Parathyroid adenoma (tissue), 2 donors: ENCODE data around the gene NFILZ.
A peak's percentile ranks its signal among the peaks of the same experiment; 100 is the strongest.

Experiments
- H2AFZ ChIP-seq: fragments of 300-600 bp; sonication (generic); one replicate; pipeline ENCODE4 v1.7.0; 2017; ENCODE audit warnings: antibody characterized with exemption, mild to moderate bottlenecking
- H3K27ac ChIP-seq: fragments of 300-600 bp; sonication (generic); one replicate; pipeline ENCODE4 v1.7.0; 2017
- H3K27me3 ChIP-seq: fragments of 300-600 bp; sonication (generic); one replicate; pipeline ENCODE4 v1.7.0; 2017; ENCODE audit warnings: low read length; ENCODE audit not compliant: control insufficient read depth, insufficient read depth
- H3K36me3 ChIP-seq: fragments of 300-600 bp; sonication (generic); one replicate; pipeline ENCODE4 v1.7.0; 2017; ENCODE audit warnings: low read length; ENCODE audit not compliant: control insufficient read depth, insufficient read depth
- H3K4me1 ChIP-seq: fragments of 300-600 bp; sonication (generic); one replicate; pipeline ENCODE4 v1.7.0; 2017; ENCODE audit warnings: control low read depth
- H3K4me2 ChIP-seq: fragments of 300-600 bp; sonication (generic); one replicate; pipeline ENCODE4 v1.7.0; 2017; ENCODE audit warnings: low read length
- H3K4me3 ChIP-seq: fragments of 300-600 bp; sonication (generic); one replicate; pipeline ENCODE4 v1.7.0; 2017; ENCODE audit warnings: low read depth, low read length
- H3K79me2 ChIP-seq: fragments of 300-600 bp; sonication (generic); one replicate; pipeline ENCODE4 v1.7.0; 2017; ENCODE audit warnings: control low read depth
- H3K9ac ChIP-seq: fragments of 300-600 bp; sonication (generic); one replicate; pipeline ENCODE4 v1.7.0; 2017; ENCODE audit warnings: mild to moderate bottlenecking
- H3K9me3 ChIP-seq: fragments of 300-600 bp; sonication (generic); one replicate; pipeline ENCODE4 v1.7.0; 2017; ENCODE audit warnings: low read length; ENCODE audit not compliant: control insufficient read depth
- CTCF ChIP-seq: fragments of 300-600 bp; sonication (generic); IDR thresholded peaks from one replicate; pipeline ENCODE4 v1.7.0; 2017; ENCODE audit warnings: antibody characterized with exemption, mild to moderate bottlenecking
- donor health status: primary hyperparathyroidism.

NFILZ gene

GRCh38 chr19:8640402-8641004 is 10.1 kb downstream of the NFILZ start:
- no peaks in the 10 kb centered on the region for H3K4me1 ChIP-seq
- H2AFZ ChIP-seq: no peak overlapping the region
- no peak for TF ChIP-seq CTCF
- no peak overlapping the region for H3K27ac ChIP-seq
- H3K36me3 ChIP-seq: no peaks in the 10 kb centered on the region
- H3K4me2 ChIP-seq: no peak overlapping the region
- H3K27me3 ChIP-seq: no peaks in the 10 kb centered on the region
- no peaks in the 10 kb centered on the region for H3K9me3 ChIP-seq
- H3K9ac ChIP-seq: no peak overlapping the region
- H3K4me3 ChIP-seq: no peak overlapping the region
- no peaks in the 10 kb centered on the region for H3K79me2 ChIP-seq

GRCh38 chr19:8641221-8641907 is 10.9 kb downstream of the NFILZ start:
- Histone ChIP-seq H2AFZ (no peak overlapping the region), H3K4me1 (no peaks in the 10 kb centered on the region), H3K27me3 (no peaks in the 10 kb centered on the region), H3K4me3 (no peak overlapping the region), H3K27ac (no peak overlapping the region), H3K4me2 (no peak overlapping the region), H3K9ac (no peak overlapping the region), H3K36me3 (no peaks in the 10 kb centered on the region), H3K9me3 (no peaks in the 10 kb centered on the region), H3K79me2 (no peaks in the 10 kb centered on the region)
- no peak for TF ChIP-seq CTCF

DNA sequence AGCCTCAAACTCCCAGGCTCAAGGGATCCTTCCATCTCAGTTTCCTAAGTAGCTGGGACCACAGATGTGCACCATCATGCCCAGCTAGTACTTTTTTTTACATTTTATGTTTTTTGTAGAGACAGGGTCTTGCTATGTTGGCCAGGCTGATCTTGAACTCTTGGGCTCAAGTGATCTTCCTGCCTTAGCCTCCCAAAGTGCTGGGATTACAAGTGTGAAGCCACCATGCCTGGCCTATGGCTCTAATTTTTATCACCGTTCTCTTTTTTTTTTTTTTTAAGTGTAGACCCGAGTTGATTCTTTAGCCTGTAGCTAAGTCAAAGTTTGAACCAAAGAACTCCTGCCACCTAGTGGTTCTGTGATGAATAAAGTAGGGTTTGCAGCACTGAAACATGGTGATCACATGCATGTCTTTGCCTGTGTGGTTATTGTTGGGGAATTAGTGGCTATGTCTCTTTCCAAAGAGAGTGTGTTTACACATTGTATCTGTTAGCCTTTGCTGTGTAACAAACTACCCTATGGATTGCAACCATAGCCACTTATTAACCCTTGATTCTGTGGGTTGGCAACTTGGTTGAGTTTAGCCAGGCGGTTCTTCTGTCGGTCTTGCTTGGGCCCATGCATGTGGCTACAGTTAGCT is 11.6 kb downstream of the NFILZ start:
- H2AFZ ChIP-seq: no peak overlapping the region
- no peaks in the 10 kb centered on the region for H3K79me2 ChIP-seq
- H3K9me3 ChIP-seq: no peaks in the 10 kb centered on the region
- no peaks in the 10 kb centered on the region for H3K27me3 ChIP-seq
- peak; percentile 48 for TF ChIP-seq CTCF
- H3K4me1 ChIP-seq: no peaks in the 10 kb centered on the region
- no peak overlapping the region for H3K27ac ChIP-seq
- H3K4me3 ChIP-seq: no peak overlapping the region
- H3K4me2 ChIP-seq: no peak overlapping the region
- H3K9ac ChIP-seq: no peak overlapping the region
- no peaks in the 10 kb centered on the region for H3K36me3 ChIP-seq

DNA sequence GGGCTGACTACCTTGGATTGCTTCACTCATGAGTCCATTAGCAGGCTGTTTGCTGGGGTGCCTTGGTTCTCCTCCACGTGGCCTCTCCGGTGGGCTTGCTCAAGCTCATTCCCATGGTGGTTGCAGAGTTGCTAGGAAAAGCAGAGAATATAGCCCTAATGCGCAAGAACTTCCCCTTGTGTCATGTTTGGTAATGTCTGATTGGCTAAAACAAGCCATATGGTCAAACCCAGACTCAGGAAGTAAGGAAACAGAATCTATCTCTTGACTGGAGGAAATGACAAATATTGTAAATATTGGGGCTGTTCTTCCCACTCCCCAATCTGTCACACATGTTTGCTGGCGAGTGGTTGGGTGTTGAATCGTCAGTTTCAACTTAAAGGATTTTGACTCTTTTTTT is 12.1 kb downstream of the NFILZ start:
- H3K36me3 ChIP-seq: no peaks in the 10 kb centered on the region
- no peak for TF ChIP-seq CTCF
- H3K27ac ChIP-seq: no peak overlapping the region
- H3K4me2 ChIP-seq: no peak overlapping the region
- H3K4me1 ChIP-seq: no peaks in the 10 kb centered on the region
- no peak overlapping the region for H3K9ac ChIP-seq
- H3K4me3 ChIP-seq: no peak overlapping the region
- no peak overlapping the region for H2AFZ ChIP-seq
- no peaks in the 10 kb centered on the region for H3K27me3 ChIP-seq
- no peaks in the 10 kb centered on the region for H3K9me3 ChIP-seq
- no peaks in the 10 kb centered on the region for H3K79me2 ChIP-seq
